IMR-90 (cell line): ENCODE results near the gene ZNF213. TPM values are rescaled to one million over a fixed set of nuclear protein-coding genes. Genes with fewer than 3 reads are reported as not detected.

Source experiments
- ATAC-seq: fragments of 200-7000 bp; cut with Tn5 transposase; 2 replicates; pipeline ENCODE4 v1.9.1; 2020; ENCODE audit warnings: low read depth, mild to moderate bottlenecking, moderate library complexity
- BruUV-seq: library from RNA; stranded (reverse); fragments of 400-500 nt; replicated peaks from 2 replicates; lab custom pipeline; 2021; lab: Mats Ljungman, UMichigan
- CTCF ChIA-PET: fragments of 300-600 bp; formaldehyde crosslinking; extraction: SDS; loops from one replicate; lab custom pipeline; 2021; ENCODE audit warnings: antibody characterized with exemption; lab: Yijun Ruan, JAX
- POLR2A ChIA-PET: fragments of 300-600 bp; sonication (Branson Sonifier 250); formaldehyde crosslinking; loops from one replicate; lab custom pipeline; 2022; ENCODE audit warnings: antibody characterized with exemption; ENCODE audit not compliant: unreplicated experiment; lab: Charles Lee
- DNase-seq: peaks from one replicate; pipeline ENCODE4 v3.0.0; 2013
- H2AFZ ChIP-seq: replicated peaks from 2 replicates; pipeline ENCODE3; 2013; ENCODE audit warnings: low read length, mild to moderate bottlenecking; ENCODE audit not compliant: poor library complexity
- H2AK5ac ChIP-seq: 2 replicates; pipeline ENCODE4 v1.6.1; 2013; ENCODE audit warnings: low read depth, low read length, inconsistent platforms
- H2AK9ac ChIP-seq: replicated peaks from 2 replicates; pipeline ENCODE3; 2013; ENCODE audit warnings: mild to moderate bottlenecking, low read depth, low read length, moderate library complexity; ENCODE audit not compliant: poor library complexity
- H2BK120ac ChIP-seq: 2 replicates; pipeline ENCODE4 v1.6.1; 2013; ENCODE audit warnings: low read depth, low read length, inconsistent platforms
- H2BK15ac ChIP-seq: 3 replicates; pipeline ENCODE4 v1.6.1; 2013; ENCODE audit warnings: low read depth, low read length, inconsistent platforms
- H2BK20ac ChIP-seq: 2 replicates; pipeline ENCODE4 v1.6.1; 2013; ENCODE audit warnings: low read depth, mild to moderate bottlenecking, inconsistent platforms, low read length, moderate library complexity
- H2BK5ac ChIP-seq: 2 replicates; pipeline ENCODE4 v1.6.1; 2013; ENCODE audit warnings: mild to moderate bottlenecking, low read depth, low read length, inconsistent platforms; ENCODE audit not compliant: poor library complexity, severe bottlenecking
- H3K14ac ChIP-seq: replicated peaks from 2 replicates; pipeline ENCODE4 v1.6.1; 2013; ENCODE audit warnings: low read depth, low read length, inconsistent platforms
- H3K18ac ChIP-seq: 2 replicates; pipeline ENCODE4 v1.6.1; 2013; ENCODE audit warnings: low read depth, low read length, control low read depth
- H3K23ac ChIP-seq: 2 replicates; pipeline ENCODE4 v1.6.1; 2013; ENCODE audit warnings: low read depth, low read length, inconsistent platforms
- H3K27ac ChIP-seq: 2 replicates; pipeline ENCODE4 v1.5.1; 2013; ENCODE audit warnings: mild to moderate bottlenecking, control low read depth, low read length; ENCODE audit not compliant: insufficient read depth
- H3K27me3 ChIP-seq: 2 replicates; pipeline ENCODE4 v1.6.1; 2013; ENCODE audit warnings: low read length; ENCODE audit not compliant: control insufficient read depth, insufficient read depth
- H3K36me3 ChIP-seq: 2 replicates; pipeline ENCODE4 v1.6.1; 2013; ENCODE audit warnings: low read length, mixed read lengths; ENCODE audit not compliant: control insufficient read depth, insufficient read depth
- H3K4ac ChIP-seq: 2 replicates; pipeline ENCODE4 v1.6.1; 2013; ENCODE audit warnings: low read depth, low read length, inconsistent platforms
- H3K4me1 ChIP-seq: 2 replicates; pipeline ENCODE4 v1.6.1; 2013; ENCODE audit warnings: low read length, mixed read lengths; ENCODE audit not compliant: control insufficient read depth, insufficient read depth
- H3K4me2 ChIP-seq: 2 replicates; pipeline ENCODE4 v1.6.1; 2013; ENCODE audit warnings: low read depth, mild to moderate bottlenecking, control low read depth, low read length, moderate library complexity
- H3K4me3 ChIP-seq: 2 replicates; pipeline ENCODE4 v1.5.1; 2013; ENCODE audit warnings: low read depth, mild to moderate bottlenecking, control low read depth, low read length, moderate library complexity; ENCODE audit not compliant: insufficient read depth
- H3K56ac ChIP-seq: 2 replicates; pipeline ENCODE4 v1.6.1; 2013; ENCODE audit warnings: low read length, inconsistent platforms; ENCODE audit not compliant: insufficient read depth; ENCODE audit errors: extremely low read depth
- H3K79me1 ChIP-seq, 2 experiments: 2 replicates each; pipeline ENCODE4 v1.6.1; 2013; ENCODE audit warnings: low read length in 2 of 2, inconsistent platforms in 1 of 2, low read depth in 1 of 2
- H3K9ac ChIP-seq: 2 replicates; pipeline ENCODE4 v1.6.1; 2013; ENCODE audit warnings: low read depth, low read length, control low read depth
- H3K9me1 ChIP-seq: 2 replicates; pipeline ENCODE4 v1.6.1; 2013; ENCODE audit warnings: low read length, inconsistent platforms; ENCODE audit not compliant: insufficient read depth
- H3K9me3 ChIP-seq: 2 replicates; pipeline ENCODE4 v1.6.1; 2013; ENCODE audit warnings: low read length; ENCODE audit not compliant: control insufficient read depth, insufficient read depth
- H4K20me1 ChIP-seq: 2 replicates; pipeline ENCODE4 v1.6.1; 2013; ENCODE audit warnings: low read length, inconsistent platforms; ENCODE audit not compliant: insufficient read depth
- H4K5ac ChIP-seq: 2 replicates; pipeline ENCODE4 v1.6.1; 2013; ENCODE audit warnings: mild to moderate bottlenecking, low read depth, low read length, control low read depth
- H4K8ac ChIP-seq, 2 experiments: 2 replicates each; pipeline ENCODE4 v1.6.1; 2013; ENCODE audit warnings: low read depth in 2 of 2, low read length in 2 of 2, control low read depth in 1 of 2, inconsistent platforms in 1 of 2
- H4K91ac ChIP-seq: 2 replicates; pipeline ENCODE4 v1.6.1; 2013; ENCODE audit warnings: low read depth, low read length, inconsistent platforms; ENCODE audit not compliant: insufficient read depth
- RCOR1 ChIP-seq: IDR thresholded peaks from 2 replicates; pipeline ENCODE4 v1.6.1; 2012; ENCODE audit warnings: mild to moderate bottlenecking, low read length, improper control_type of control experiment; ENCODE audit not compliant: insufficient replicate concordance
- WGBS, 2 experiments: methylation state at CpG; one replicate each; pipeline versions ENCODE4 v1.1.5 to v1.1.7; 2013; ENCODE audit warnings: missing lambda C conversion rate in 2 of 2; ENCODE audit not compliant: insufficient read length in 1 of 2; ENCODE audit errors: extremely low coverage in 2 of 2; 5-methylcytosine and 5-hydroxymethylcytosine counted together
- dilution Hi-C: fragments of 300-500 bp; cut with HindIII; formaldehyde crosslinking; loops from one replicate; pipeline ENCODE4 v1.14.3; 2018; ENCODE audit warnings: low sequenced_read_pairs; ENCODE audit not compliant: unreplicated experiment
- in situ Hi-C: fragments of 300-500 bp; cut with MboI; formaldehyde crosslinking; loops from 3 replicates; pipeline ENCODE4 v1.14.3; 2019; ENCODE audit warnings: low sequenced_read_pairs, inconsistent platforms, mixed read lengths
- intact Hi-C: fragments of 100-400 bp; cut with micrococcal nuclease; formaldehyde crosslinking; loops from 2 replicates; pipeline ENCODE4 v1.10.0; 2022
- polyA plus RNA-seq, 3 experiments: library from polyadenylated mRNA; depleted of rRNA; stranded (reverse); fragments of >200 nt; gene quantifications; 2 replicates each; pipeline ENCODE4 v1.2.3, GENCODE V29; 2012; ENCODE audit warnings: low replicate concordance in 1 of 3
- total RNA-seq: library from RNA; depleted of rRNA; stranded (reverse); fragments of >200 nt; gene quantifications from 2 replicates; pipeline ENCODE4 v1.2.3, GENCODE V29; 2012

Gene ZNF213
- total and polyA plus RNA-seq, 2 of the 4 experiments (the other 2 are of a cell fraction) = 0.72 to 4.0 TPM

DNA sequence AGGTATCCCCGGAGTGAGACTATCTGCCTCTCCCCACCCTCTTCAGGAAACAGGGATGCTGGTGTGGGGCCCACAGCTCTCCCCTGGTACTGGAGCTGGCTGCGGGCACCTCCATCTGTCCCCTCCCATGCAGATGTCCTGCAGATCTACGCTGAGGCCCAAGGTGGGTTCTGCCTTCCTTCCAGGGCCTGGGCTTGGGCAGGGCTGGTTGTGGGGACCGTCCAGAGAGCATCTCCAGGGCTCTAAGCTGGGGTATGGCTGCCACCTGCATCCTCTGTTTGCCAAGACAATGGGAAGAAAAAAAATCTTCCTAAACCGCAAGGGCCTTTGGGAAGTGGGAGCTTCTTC lies 12.9 kb downstream of the ZNF213 start:
- no peak for ATAC-seq

More for the DNA sequence above, 12.9 kb downstream of the ZNF213 start:
- POLR2A ChIA-PET = interaction anchor here (0.6 kb wide), 2 partner anchors 22 to 83 kb away, joined by 3 read pairs; no protein-coding TSS in a partner anchor
- CTCF ChIA-PET = no interaction called here
- H2BK5ac ChIP-seq = no peak overlapping the region
- H2AK9ac ChIP-seq = no peak overlapping the region
- H3K4me2 ChIP-seq = no peak overlapping the region
- H4K91ac ChIP-seq = no peak overlapping the region
- no peak overlapping the region for H3K27ac ChIP-seq
- no peak for TF ChIP-seq RCOR1
- H3K36me3 ChIP-seq = peaks cover 1% of the 10 kb centered on the region; the same call in 1 of the 2 replicates
- no peak overlapping the region for H4K5ac ChIP-seq
- no peak overlapping the region for H4K8ac ChIP-seq
- no peak overlapping the region for H2BK120ac ChIP-seq
- H3K9me1 ChIP-seq = 0 out of 2 replicates have a peak, but pooled peaks cover 7% of the 10 kb centered on the region
- H2AK5ac ChIP-seq = no peak overlapping the region
- in situ Hi-C loops = no loop called here
- 69% methylated on average over 3 of the region's 5 CpGs; no CpG with 5 or more reads in 1 of the 2 experiments for WGBS, 2 experiments
- H2AFZ ChIP-seq = no peak overlapping the region
- peaks cover 0 to 13% of the 10 kb centered on the region in 2 experiments; a peak in 2 of 4 replicates for H3K79me1 ChIP-seq
- no peak for DNase-seq
- dilution Hi-C loops = no loop called here
- no peaks in the 10 kb centered on the region for H3K9me3 ChIP-seq
- peaks cover 3% of the 10 kb centered on the region; the same call in 1 of the 2 replicates for H3K4me1 ChIP-seq
- H3K56ac ChIP-seq = no peak overlapping the region
- intact Hi-C loops = no loop called here
- no TSS peak for BruUV-seq
- peaks cover 11% of the 10 kb centered on the region for H4K20me1 ChIP-seq
- no peak overlapping the region for H3K4ac ChIP-seq
- no peak overlapping the region for H2BK20ac ChIP-seq
- H2BK15ac ChIP-seq = no peak overlapping the region
- H3K9ac ChIP-seq = no peak overlapping the region
- no peak overlapping the region for H3K18ac ChIP-seq
- H3K23ac ChIP-seq = no peak overlapping the region
- no peak overlapping the region for H3K4me3 ChIP-seq
- H3K14ac ChIP-seq = no peak overlapping the region
- H3K27me3 ChIP-seq = no peaks in the 10 kb centered on the region
